ENCODE data around the gene VILL. TPM values are rescaled to one million over a fixed set of nuclear protein-coding genes. Genes with fewer than 3 reads are reported as not detected.

Gene VILL
- total RNA-seq, 1 donor from 2014 or later = 16.9 TPM

DNA sequence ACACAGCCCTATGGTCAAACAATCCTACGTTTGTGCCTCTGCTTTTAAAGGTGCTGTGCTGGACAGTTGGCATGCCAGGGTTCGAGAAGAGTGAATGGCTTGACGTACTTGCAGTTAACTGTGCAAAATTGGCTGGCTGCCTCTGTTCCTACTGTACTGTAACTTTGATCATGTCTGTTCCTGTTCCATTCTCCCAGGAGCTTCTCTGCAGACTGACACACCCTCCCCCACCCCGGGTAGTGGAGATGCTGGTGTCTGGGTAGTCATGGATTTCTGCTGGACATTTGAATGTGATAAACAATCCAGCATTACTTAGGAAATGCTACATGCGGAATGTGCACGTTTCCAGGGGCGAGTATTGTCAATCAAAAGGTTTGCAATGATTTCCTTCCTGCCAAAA, 6.5 kb upstream of the VILL start:
- Mint-ChIP-seq H3K27ac (peak overlapping the region; percentile 72), H3K27me3 (no peaks in the 10 kb centered on the region), H3K36me3 (peaks cover 16% of the 10 kb centered on the region), H3K4me1 (ENCODE audit: unreplicated experiment) (peaks cover 10% of the 10 kb centered on the region), H3K9me3 (no peaks in the 10 kb centered on the region), H3K4me3 (no peak overlapping the region)
- TF ChIP-seq, protein P1, sequence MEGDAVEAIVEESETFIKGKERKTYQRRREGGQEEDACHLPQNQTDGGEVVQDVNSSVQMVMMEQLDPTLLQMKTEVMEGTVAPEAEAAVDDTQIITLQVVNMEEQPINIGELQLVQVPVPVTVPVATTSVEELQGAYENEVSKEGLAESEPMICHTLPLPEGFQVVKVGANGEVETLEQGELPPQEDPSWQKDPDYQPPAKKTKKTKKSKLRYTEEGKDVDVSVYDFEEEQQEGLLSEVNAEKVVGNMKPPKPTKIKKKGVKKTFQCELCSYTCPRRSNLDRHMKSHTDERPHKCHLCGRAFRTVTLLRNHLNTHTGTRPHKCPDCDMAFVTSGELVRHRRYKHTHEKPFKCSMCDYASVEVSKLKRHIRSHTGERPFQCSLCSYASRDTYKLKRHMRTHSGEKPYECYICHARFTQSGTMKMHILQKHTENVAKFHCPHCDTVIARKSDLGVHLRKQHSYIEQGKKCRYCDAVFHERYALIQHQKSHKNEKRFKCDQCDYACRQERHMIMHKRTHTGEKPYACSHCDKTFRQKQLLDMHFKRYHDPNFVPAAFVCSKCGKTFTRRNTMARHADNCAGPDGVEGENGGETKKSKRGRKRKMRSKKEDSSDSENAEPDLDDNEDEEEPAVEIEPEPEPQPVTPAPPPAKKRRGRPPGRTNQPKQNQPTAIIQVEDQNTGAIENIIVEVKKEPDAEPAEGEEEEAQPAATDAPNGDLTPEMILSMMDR (conservative IDR thresholded peaks at IDR 0.05) = no peak
- DNase-seq (ENCODE audit: extremely low spot score, unreplicated experiment) = peak; percentile 47

DNA sequence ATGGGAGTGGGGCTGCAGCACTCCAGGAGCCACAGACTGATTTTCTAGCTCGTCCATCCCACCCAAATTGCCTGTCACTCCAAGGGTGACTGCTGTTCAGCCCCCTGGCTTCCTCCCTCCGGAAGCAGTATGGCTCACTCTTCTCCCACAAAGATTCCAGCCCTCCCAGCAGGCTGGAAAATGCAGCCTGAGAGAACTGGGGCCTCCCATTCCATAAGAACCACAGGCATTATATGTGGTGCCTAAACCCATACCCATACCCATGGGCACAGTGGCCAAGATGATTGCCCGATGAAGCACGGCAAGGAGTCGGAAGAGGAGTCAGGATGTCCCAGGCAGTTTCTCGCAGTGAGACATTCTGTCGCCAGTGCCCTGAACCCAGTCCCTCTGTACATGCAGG, 6.0 kb upstream of the VILL start:
- Mint-ChIP-seq H3K27me3 (no peaks in the 10 kb centered on the region), H3K36me3 (peaks cover 16% of the 10 kb centered on the region), H3K9me3 (no peaks in the 10 kb centered on the region), H3K4me3 (no peak overlapping the region), H3K27ac (peak overlapping the region; percentile 72), H3K4me1 (ENCODE audit: unreplicated experiment) (peaks cover 16% of the 10 kb centered on the region)
- DNase-seq (ENCODE audit: extremely low spot score, unreplicated experiment) = peak; percentile 45
- TF ChIP-seq, protein P1 (conservative IDR thresholded peaks at IDR 0.05) = no peak

DNA sequence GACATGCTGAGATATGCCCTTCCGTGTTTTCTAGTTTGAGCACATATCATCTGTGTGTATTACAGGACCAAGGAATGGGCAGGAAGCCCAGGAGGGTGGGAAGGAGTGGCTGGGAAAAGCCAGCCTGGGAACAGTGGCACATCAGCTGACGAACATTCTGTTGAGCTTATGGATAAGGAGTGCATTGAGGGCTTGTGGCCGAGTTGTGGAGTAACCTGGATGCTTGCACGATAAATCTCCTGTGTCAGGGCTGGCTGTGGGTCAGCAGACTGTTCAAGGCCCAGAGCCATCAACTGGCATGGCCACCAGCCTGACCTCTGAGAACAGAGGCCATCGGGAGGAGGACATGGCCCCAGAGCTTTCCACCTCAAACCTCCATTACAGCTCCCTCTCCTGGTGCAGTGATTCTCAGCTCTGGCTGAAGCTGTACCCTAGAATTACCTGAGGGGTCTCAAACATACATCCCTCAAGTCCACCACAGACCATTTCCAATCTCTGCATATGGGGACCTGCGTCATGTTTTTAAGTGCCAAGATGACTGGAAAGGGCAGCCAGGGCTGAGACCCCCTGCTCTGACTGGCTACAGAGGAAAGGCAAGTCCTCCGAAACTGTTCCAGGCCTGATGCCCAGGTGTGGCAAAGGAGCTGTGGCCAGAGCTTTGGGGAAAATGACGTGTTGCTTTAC, 4.8 kb upstream of the VILL start:
- Mint-ChIP-seq H3K4me3 (no peak overlapping the region), H3K36me3 (peaks cover 16% of the 10 kb centered on the region), H3K27me3 (no peaks in the 10 kb centered on the region), H3K4me1 (ENCODE audit: unreplicated experiment) (peaks cover 16% of the 10 kb centered on the region), H3K9me3 (no peaks in the 10 kb centered on the region), H3K27ac (peak overlapping the region; percentile 72)
- peak; percentile 47 for DNase-seq (ENCODE audit: extremely low spot score, unreplicated experiment)
- TF ChIP-seq, protein P1 (conservative IDR thresholded peaks at IDR 0.05) = no peak

DNA sequence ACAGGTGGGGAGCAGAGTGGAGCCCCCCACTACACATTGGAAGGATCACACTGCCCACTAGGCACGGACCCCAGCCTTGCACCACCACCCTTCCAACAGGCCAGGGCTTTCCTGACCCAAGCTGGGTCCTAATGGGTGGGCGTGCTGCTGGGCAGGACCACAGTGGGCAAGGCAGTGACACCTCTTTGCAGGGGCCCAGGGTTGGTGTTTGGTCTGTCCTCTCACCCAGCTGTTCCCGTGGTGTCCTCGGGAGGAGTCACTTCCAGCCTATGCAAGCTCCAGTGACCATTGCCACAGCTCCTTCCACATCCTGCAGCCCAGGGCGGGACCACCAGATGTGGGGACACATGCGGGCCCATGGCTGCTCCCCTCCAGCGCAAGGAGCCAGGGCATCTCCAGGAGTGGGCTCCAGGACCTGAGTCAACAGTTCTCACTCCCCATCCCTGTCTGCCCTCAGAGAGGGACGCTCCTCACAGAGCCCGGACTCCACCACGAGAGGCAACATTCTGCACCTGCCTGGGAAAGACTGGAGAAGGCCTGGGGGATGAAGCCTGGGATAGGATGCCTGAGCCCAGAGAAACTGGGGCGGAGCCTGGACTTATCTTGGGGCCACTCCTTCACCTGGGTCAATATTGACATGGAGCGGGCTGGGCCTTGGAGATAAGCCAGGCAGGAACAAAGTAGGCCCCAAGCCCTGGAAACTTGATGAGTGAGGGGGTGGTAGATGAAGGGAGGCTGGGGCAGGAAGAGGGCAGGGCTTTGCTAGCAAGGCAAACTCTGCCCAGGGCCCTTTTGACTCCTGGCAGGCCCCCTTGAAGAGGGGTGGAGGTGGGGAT, 3.9 kb upstream of the VILL start:
- peaks cover 12% of the 10 kb centered on the region for H3K36me3 Mint-ChIP-seq
- H3K27me3 Mint-ChIP-seq = no peaks in the 10 kb centered on the region
- peak; percentile 69 for DNase-seq (ENCODE audit: extremely low spot score, unreplicated experiment)
- no peaks in the 10 kb centered on the region for H3K9me3 Mint-ChIP-seq
- H3K27ac Mint-ChIP-seq = no peak overlapping the region
- TF ChIP-seq, protein P1 (conservative IDR thresholded peaks at IDR 0.05) = no peak
- no peak overlapping the region for H3K4me3 Mint-ChIP-seq
- H3K4me1 Mint-ChIP-seq (ENCODE audit: unreplicated experiment) = peaks cover 16% of the 10 kb centered on the region

DNA sequence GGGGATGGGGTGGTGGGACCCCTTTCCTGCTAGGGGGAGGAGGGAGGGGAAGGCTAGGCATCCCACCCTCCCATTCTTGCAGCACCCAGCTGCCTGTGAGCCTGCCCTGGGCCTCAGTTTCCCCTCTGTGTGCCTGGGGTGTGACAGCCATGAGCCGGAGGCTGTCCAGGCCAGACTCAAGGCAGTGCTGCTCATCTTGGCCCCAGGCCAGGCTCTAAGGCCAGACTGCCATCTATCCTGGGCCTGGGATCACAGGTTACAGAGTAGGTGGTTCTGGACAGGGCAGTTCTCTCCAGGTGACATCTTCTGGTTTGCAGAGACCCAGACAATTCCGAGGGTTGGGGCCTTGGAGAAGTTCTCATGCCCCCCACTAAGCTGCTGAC, 3.3 kb upstream of the VILL start:
- no peaks in the 10 kb centered on the region for H3K27me3 Mint-ChIP-seq
- H3K27ac Mint-ChIP-seq = no peak overlapping the region
- DNase-seq (ENCODE audit: extremely low spot score, unreplicated experiment) = peak; percentile 53
- H3K9me3 Mint-ChIP-seq = no peaks in the 10 kb centered on the region
- H3K36me3 Mint-ChIP-seq = peaks cover 12% of the 10 kb centered on the region
- H3K4me3 Mint-ChIP-seq = no peak overlapping the region
- H3K4me1 Mint-ChIP-seq (ENCODE audit: unreplicated experiment) = peaks cover 19% of the 10 kb centered on the region
- TF ChIP-seq, protein P1 (conservative IDR thresholded peaks at IDR 0.05) = no peak

All from type B pancreatic cell (in vitro differentiated cells).